ENCODE results near the gene UCK2. TPM values are rescaled to one million over a fixed set of nuclear protein-coding genes. Genes with fewer than 3 reads are reported as not detected.

UCK2 gene
- total and polyA plus RNA-seq, 2 experiments from 2014 or later = 101 to 149 TPM

- TF ChIP-seq, protein P1, sequence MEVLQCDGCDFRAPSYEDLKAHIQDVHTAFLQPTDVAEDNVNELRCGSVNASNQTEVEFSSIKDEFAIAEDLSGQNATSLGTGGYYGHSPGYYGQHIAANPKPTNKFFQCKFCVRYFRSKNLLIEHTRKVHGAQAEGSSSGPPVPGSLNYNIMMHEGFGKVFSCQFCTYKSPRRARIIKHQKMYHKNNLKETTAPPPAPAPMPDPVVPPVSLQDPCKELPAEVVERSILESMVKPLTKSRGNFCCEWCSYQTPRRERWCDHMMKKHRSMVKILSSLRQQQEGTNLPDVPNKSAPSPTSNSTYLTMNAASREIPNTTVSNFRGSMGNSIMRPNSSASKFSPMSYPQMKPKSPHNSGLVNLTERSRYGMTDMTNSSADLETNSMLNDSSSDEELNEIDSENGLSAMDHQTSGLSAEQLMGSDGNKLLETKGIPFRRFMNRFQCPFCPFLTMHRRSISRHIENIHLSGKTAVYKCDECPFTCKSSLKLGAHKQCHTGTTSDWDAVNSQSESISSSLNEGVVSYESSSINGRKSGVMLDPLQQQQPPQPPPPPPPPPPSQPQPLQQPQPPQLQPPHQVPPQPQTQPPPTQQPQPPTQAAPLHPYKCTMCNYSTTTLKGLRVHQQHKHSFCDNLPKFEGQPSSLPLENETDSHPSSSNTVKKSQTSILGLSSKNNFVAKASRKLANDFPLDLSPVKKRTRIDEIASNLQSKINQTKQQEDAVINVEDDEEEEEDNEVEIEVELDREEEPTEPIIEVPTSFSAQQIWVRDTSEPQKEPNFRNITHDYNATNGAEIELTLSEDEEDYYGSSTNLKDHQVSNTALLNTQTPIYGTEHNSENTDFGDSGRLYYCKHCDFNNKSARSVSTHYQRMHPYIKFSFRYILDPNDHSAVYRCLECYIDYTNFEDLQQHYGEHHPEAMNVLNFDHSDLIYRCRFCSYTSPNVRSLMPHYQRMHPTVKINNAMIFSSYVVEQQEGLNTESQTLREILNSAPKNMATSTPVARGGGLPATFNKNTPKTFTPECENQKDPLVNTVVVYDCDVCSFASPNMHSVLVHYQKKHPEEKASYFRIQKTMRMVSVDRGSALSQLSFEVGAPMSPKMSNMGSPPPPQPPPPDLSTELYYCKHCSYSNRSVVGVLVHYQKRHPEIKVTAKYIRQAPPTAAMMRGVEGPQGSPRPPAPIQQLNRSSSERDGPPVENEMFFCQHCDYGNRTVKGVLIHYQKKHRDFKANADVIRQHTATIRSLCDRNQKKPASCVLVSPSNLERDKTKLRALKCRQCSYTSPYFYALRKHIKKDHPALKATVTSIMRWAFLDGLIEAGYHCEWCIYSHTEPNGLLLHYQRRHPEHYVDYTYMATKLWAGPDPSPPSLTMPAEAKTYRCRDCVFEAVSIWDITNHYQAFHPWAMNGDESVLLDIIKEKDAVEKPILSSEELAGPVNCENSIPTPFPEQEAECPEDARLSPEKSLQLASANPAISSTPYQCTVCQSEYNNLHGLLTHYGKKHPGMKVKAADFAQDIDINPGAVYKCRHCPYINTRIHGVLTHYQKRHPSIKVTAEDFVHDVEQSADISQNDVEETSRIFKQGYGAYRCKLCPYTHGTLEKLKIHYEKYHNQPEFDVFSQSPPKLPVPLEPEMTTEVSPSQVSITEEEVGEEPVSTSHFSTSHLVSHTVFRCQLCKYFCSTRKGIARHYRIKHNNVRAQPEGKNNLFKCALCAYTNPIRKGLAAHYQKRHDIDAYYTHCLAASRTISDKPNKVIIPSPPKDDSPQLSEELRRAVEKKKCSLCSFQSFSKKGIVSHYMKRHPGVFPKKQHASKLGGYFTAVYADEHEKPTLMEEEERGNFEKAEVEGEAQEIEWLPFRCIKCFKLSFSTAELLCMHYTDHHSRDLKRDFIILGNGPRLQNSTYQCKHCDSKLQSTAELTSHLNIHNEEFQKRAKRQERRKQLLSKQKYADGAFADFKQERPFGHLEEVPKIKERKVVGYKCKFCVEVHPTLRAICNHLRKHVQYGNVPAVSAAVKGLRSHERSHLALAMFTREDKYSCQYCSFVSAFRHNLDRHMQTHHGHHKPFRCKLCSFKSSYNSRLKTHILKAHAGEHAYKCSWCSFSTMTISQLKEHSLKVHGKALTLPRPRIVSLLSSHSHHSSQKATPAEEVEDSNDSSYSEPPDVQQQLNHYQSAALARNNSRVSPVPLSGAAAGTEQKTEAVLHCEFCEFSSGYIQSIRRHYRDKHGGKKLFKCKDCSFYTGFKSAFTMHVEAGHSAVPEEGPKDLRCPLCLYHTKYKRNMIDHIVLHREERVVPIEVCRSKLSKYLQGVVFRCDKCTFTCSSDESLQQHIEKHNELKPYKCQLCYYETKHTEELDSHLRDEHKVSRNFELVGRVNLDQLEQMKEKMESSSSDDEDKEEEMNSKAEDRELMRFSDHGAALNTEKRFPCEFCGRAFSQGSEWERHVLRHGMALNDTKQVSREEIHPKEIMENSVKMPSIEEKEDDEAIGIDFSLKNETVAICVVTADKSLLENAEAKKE (CRISPR knock-in tag; IDR thresholded peaks at IDR 0.05) = no peak
- TF ChIP-seq STAT1 (IDR thresholded peaks at IDR 0.05; ENCODE audit: unreplicated experiment) (no peak), ETS1 (IDR thresholded peaks at IDR 0.05) (no peak)
These were observed 88.1 kb downstream of the UCK2 start (continued) for GRCh38 chr1:165915480-165915879.

GRCh38 chr1:165915932-165916348 is 88.5 kb downstream of the UCK2 start:
- no peaks in the 10 kb centered on the region for H3K36me3 ChIP-seq (ENCODE audit: insufficient read depth)
- no peak overlapping the region for H3K4me3 Mint-ChIP-seq
- no peak overlapping the region for H3K4me3 ChIP-seq
- no peaks in the 10 kb centered on the region; the same call in 1 of the 2 replicates for H4K20me1 ChIP-seq (replicated peaks; ENCODE audit: insufficient read depth)
- H3K79me2 ChIP-seq (replicated peaks; ENCODE audit: insufficient read depth) = no peaks in the 10 kb centered on the region
- no peak for DNase-seq (ENCODE audit: low spot score)
- H3K9me3 Mint-ChIP-seq = no peaks in the 10 kb centered on the region; the same call in 2 of the 3 replicates
- H2AFZ ChIP-seq = no peak overlapping the region
- H3F3A ChIP-seq (replicated peaks; ENCODE audit: low read depth) = 0 out of 2 replicates have a peak, but pooled peaks cover 3% of the 10 kb centered on the region
- no peak overlapping the region for H3K27ac ChIP-seq (ENCODE audit: low read depth)
- H3K27me3 Mint-ChIP-seq (ENCODE audit: insufficient read depth, low read depth, poor library complexity) = peaks cover 9% of the 10 kb centered on the region
- H3K4me2 ChIP-seq = no peak overlapping the region
- H3K27me3 ChIP-seq (ENCODE audit: insufficient read depth) = no peaks in the 10 kb centered on the region
- no peak overlapping the region for H3K27ac Mint-ChIP-seq
- peaks cover 2% of the 10 kb centered on the region; the same call in 1 of the 3 replicates for H3K4me1 Mint-ChIP-seq
- ATAC-seq = no peak
- no peaks in the 10 kb centered on the region for H3K36me3 Mint-ChIP-seq (ENCODE audit: low read depth)
- H3K4me1 ChIP-seq (ENCODE audit: insufficient read depth) = no peaks in the 10 kb centered on the region
- H3K9me2 ChIP-seq (ENCODE audit: insufficient read depth) = no peaks in the 10 kb centered on the region
- no peak for TF ChIP-seq EZH2phosphoT487 (IDR thresholded peaks at IDR 0.05; ENCODE audit: unreplicated experiment)
- no peak for TF ChIP-seq ETS1 (IDR thresholded peaks at IDR 0.05)
- TF ChIP-seq CTCF (conservative IDR thresholded peaks at IDR 0.05; ENCODE audit: low read depth in 2 of 2) = no peak
- TF ChIP-seq JUNB (IDR thresholded peaks at IDR 0.05; ENCODE audit: unreplicated experiment) = no peak
- TF ChIP-seq ZNF114 (CRISPR knock-in tag; IDR thresholded peaks at IDR 0.05) = no peak
- TF ChIP-seq POLR2AphosphoS5 (IDR thresholded peaks at IDR 0.05; ENCODE audit: low read depth) = no peak
- TF ChIP-seq NANOG (IDR thresholded peaks at IDR 0.05; ENCODE audit: borderline replicate concordance) = no peak
- no peak for TF ChIP-seq ZNF331 (CRISPR knock-in tag; IDR thresholded peaks at IDR 0.05; ENCODE audit: low read depth)
- TF ChIP-seq CREB1 (CRISPR knock-in tag; IDR thresholded peaks at IDR 0.05; ENCODE audit: low read depth) = no peak
- no peak for TF ChIP-seq REST (IDR thresholded peaks at IDR 0.05; ENCODE audit: unreplicated experiment)
- no peak for TF ChIP-seq STAT1 (IDR thresholded peaks at IDR 0.05; ENCODE audit: unreplicated experiment)
